ENCODE results near the gene PDCD4. TPM values are rescaled to one million over a fixed set of nuclear protein-coding genes. Genes with fewer than 3 reads are reported as not detected.

The PDCD4 gene
- total and polyA plus RNA-seq, 2 donors (not counting 3 experiments of a cell fraction or from before 2014, with no cell fraction given): 14.4 to 47.9 TPM

DNA sequence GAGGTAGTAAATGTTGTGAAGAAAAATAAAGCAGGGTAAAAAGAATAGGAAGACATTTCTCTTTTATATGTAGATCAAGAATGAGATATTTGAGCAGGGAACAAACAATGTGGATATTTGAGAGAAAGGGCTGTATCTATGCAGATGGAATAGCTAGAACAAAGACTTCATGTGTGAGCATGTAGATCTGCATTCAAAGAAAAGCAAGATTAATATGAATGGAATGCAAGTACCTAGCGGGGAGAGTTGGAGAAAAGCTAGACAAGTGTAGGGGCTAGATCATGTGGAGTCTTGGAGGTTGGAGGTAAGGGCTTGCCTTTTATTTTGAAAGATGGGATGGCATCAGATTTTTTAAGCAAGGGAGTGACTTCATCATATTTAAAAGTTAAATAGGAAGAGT is 74.8 kb downstream of the PDCD4 start:
- DNase-seq (ENCODE audit: low read depth, low spot score) (no peak), FAIRE-seq (no peak)
- Histone ChIP-seq H3K4me1 (ENCODE audit: control insufficient read depth, extremely low read depth, insufficient read depth, low read length) (no peaks in the 10 kb centered on the region), H3K27ac (ENCODE audit: insufficient read depth, low read depth, low read length) (no peak overlapping the region), H3K9me3 (replicated peaks; ENCODE audit: control insufficient read depth, insufficient read depth, low read length) (no peaks in the 10 kb centered on the region), H3K79me2 (ENCODE audit: control insufficient read depth, insufficient read depth, low read length) (peaks cover 51% of the 10 kb centered on the region), H3K36me3 (ENCODE audit: control insufficient read depth in 2 of 2, extremely low read depth in 1 of 2, insufficient read depth in 2 of 2, low read length in 2 of 2) (no peaks in the 10 kb centered on the region), H2AFZ (ENCODE audit: low read depth, low read length) (no peak overlapping the region), H3K4me2 (ENCODE audit: insufficient read depth, low read length) (no peak overlapping the region), H3K4me3 (replicated peaks in 1 of 3; ENCODE audit: insufficient read depth in 1 of 3, low read depth in 1 of 3, low read length in 3 of 3) (no peak overlapping the region), H3K9me1 (replicated peaks; ENCODE audit: control insufficient read depth, extremely low read depth, insufficient read depth, low read length) (no peaks in the 10 kb centered on the region), H4K20me1 (replicated peaks; ENCODE audit: control insufficient read depth, extremely low read depth, insufficient read depth, low read length) (peaks cover 9% of the 10 kb centered on the region), H3K27me3 (ENCODE audit: control insufficient read depth in 2 of 2, insufficient read depth in 2 of 2, low read length in 2 of 2) (no peaks in the 10 kb centered on the region), H3K9ac (replicated peaks; ENCODE audit: extremely low read depth, insufficient read depth, low read length) (no peak overlapping the region)
- CTCF ChIA-PET: no interaction called here
- TF ChIP-seq GATA2 (IDR thresholded peaks at IDR 0.05; ENCODE audit: insufficient read depth, insufficient read length, low read depth, low read length) (no peak), POLR2AphosphoS5 (IDR thresholded peaks at IDR 0.05; ENCODE audit: insufficient read depth, low read depth, low read length) (no peak), POLR2A (IDR thresholded peaks at IDR 0.05; ENCODE audit: low read depth, low read length) (no peak), EZH2 (IDR thresholded peaks at IDR 0.05; ENCODE audit: borderline replicate concordance, low read depth, low read length, severe bottlenecking) (no peak), JUN (IDR thresholded peaks at IDR 0.05; ENCODE audit: borderline replicate concordance, insufficient read depth, insufficient read length, low read depth) (no peak), CTCF (IDR thresholded peaks at IDR 0.05; ENCODE audit: extremely low read depth in 1 of 2, insufficient read depth in 1 of 2, low read depth in 1 of 2, low read length in 2 of 2) (no peak), FOS (IDR thresholded peaks at IDR 0.05; ENCODE audit: borderline replicate concordance, insufficient read depth, low read length) (no peak), MYC (IDR thresholded peaks at IDR 0.05; ENCODE audit: low read depth, low read length) (no peak), MAX (IDR thresholded peaks at IDR 0.05; ENCODE audit: insufficient read depth, insufficient read length) (no peak)
- POLR2A ChIA-PET: no interaction called here
- BruUV-seq (replicated peaks): no TSS peak
- dilution Hi-C loops (cut with MboI; ENCODE audit: extremely low pct_ligation_motif_present, low sequenced_read_pairs) (no loop called here), intact Hi-C loops (cut with micrococcal nuclease) (no loop called here)

All from endothelial cell of umbilical vein (primary cell).